Astrocyte (in vitro differentiated cells and primary cell): ENCODE data around the gene CHST7. TPM values are rescaled to one million over a fixed set of nuclear protein-coding genes. Genes with fewer than 3 reads are reported as not detected.

Experiments
- DNase-seq: peaks from one replicate; pipeline ENCODE4 v3.0.0-alpha.2; 2010; ENCODE audit warnings: low read depth
- FAIRE-seq: peaks from 2 replicates; lab custom pipeline; 2011; peaks lifted over from hg19 to GRCh38; lab: Jason Lieb, UNC
- H2AFZ ChIP-seq: 2 replicates; pipeline ENCODE4 v1.6.0; 2012; ENCODE audit warnings: low read depth, low read length, inconsistent platforms
- H3K27ac ChIP-seq: 2 replicates; pipeline ENCODE4 v1.5.1; 2011; ENCODE audit warnings: low read depth, low read length, inconsistent platforms
- H3K27me3 ChIP-seq: 2 replicates; pipeline ENCODE4 v1.6.0; 2011; ENCODE audit warnings: low read length, inconsistent platforms; ENCODE audit not compliant: insufficient read depth
- H3K36me3 ChIP-seq: 2 replicates; pipeline ENCODE4 v1.5.1; 2011; ENCODE audit warnings: low read length, inconsistent platforms; ENCODE audit not compliant: insufficient read depth
- H3K4me1 ChIP-seq: 2 replicates; pipeline ENCODE4 v1.5.1; 2011; ENCODE audit warnings: low read length, inconsistent platforms; ENCODE audit not compliant: insufficient read depth
- H3K4me2 ChIP-seq: 2 replicates; pipeline ENCODE4 v1.6.0; 2012; ENCODE audit warnings: low read length, inconsistent platforms
- H3K4me3 ChIP-seq: 2 replicates; pipeline ENCODE4 v1.5.1; 2011; ENCODE audit warnings: low read depth, mild to moderate bottlenecking, low read length, inconsistent platforms; ENCODE audit not compliant: insufficient read depth
- H3K79me2 ChIP-seq: 2 replicates; pipeline ENCODE4 v1.6.0; 2012; ENCODE audit warnings: mild to moderate bottlenecking, low read length, inconsistent platforms; ENCODE audit not compliant: insufficient read depth
- H3K9ac ChIP-seq: 2 replicates; pipeline ENCODE4 v1.6.0; 2012; ENCODE audit warnings: mild to moderate bottlenecking, low read length, inconsistent platforms
- H3K9me3 ChIP-seq: 2 replicates; pipeline ENCODE4 v1.5.1; 2012; ENCODE audit warnings: low read depth, mild to moderate bottlenecking, low read length, inconsistent platforms; ENCODE audit not compliant: insufficient read depth
- H4K20me1 ChIP-seq: 2 replicates; pipeline ENCODE4 v1.6.0; 2012; ENCODE audit warnings: low read length, inconsistent platforms; ENCODE audit not compliant: insufficient read depth
- H3K27ac Mint-ChIP-seq: one replicate; pipeline ENCODE4 v1.8.0; 2021; ENCODE audit warnings: mild to moderate bottlenecking, mixed read lengths; ENCODE audit not compliant: unreplicated experiment
- H3K27me3 Mint-ChIP-seq: one replicate; pipeline ENCODE4 v1.8.0; 2021; ENCODE audit warnings: low read depth, mixed read lengths; ENCODE audit not compliant: unreplicated experiment
- H3K36me3 Mint-ChIP-seq: one replicate; pipeline ENCODE4 v1.8.0; 2021; ENCODE audit warnings: low read depth, mixed read lengths; ENCODE audit not compliant: unreplicated experiment
- H3K4me1 Mint-ChIP-seq: one replicate; pipeline ENCODE4 v1.8.0; 2021; ENCODE audit warnings: low read depth, mixed read lengths; ENCODE audit not compliant: unreplicated experiment
- H3K4me3 Mint-ChIP-seq: one replicate; pipeline ENCODE4 v1.8.0; 2021; ENCODE audit warnings: mild to moderate bottlenecking, moderate library complexity, mixed read lengths; ENCODE audit not compliant: unreplicated experiment
- H3K9me3 Mint-ChIP-seq: one replicate; pipeline ENCODE4 v1.8.0; 2021; ENCODE audit warnings: mild to moderate bottlenecking, mixed read lengths; ENCODE audit not compliant: unreplicated experiment
- CTCF ChIP-seq: IDR thresholded peaks from 2 replicates; pipeline ENCODE4 v1.5.1; 2011; ENCODE audit warnings: low read depth, mild to moderate bottlenecking, inconsistent platforms, low read length, moderate library complexity; ENCODE audit not compliant: insufficient read depth
- EZH2 ChIP-seq: IDR thresholded peaks from 2 replicates; pipeline ENCODE4 v1.6.1; 2012; ENCODE audit warnings: mild to moderate bottlenecking, low read length, inconsistent platforms; ENCODE audit not compliant: insufficient read depth
- total RNA-seq: library from RNA; stranded (reverse); gene quantifications from 2 replicates; pipeline ENCODE4 v1.2.1, GENCODE V29; 2021

Gene CHST7
- total RNA-seq, 1 donor from 2014 or later: 15.4 TPM

DNA sequence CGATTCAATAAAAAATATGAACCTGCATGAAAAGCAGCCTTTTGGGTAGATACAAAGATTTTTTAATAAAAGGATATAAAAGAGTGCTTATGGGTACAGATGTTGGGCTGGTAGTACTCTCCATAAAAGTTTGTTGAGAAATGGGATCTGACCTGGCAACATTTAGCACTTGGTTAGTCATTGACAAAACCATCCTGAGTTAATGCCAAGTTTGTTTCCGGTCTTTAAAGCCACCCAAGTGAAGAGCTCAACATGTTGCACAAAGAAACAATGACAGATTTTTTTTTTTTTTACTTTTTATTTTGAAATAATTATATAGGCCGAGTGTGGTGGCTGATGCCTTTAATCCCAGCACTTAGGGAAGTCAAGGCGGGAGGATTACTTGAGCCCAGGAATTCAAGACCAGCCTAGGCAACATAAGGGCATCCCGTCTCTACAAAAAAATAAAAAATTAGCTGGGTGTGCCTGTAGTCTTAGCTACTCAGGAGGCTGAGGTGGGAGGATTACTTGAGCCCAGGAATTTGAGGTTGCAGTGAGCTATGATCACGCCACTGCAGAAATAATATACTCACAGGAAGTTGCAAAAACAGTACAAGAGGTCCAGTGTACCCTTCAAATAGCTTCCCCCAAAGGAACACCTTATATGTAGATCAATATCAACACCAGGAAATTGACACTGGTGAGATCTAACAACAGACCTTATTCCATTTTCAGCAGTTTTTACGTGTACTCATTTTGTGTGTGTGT, 16.6 kb downstream of the CHST7 start:
- Mint-ChIP-seq H3K4me1 (peaks cover 15% of the 10 kb centered on the region), H3K4me3 (no peak overlapping the region), H3K27ac (no peak overlapping the region), H3K27me3 (no peaks in the 10 kb centered on the region), H3K9me3 (no peaks in the 10 kb centered on the region), H3K36me3 (no peaks in the 10 kb centered on the region)
- no peak overlapping the region for H2AFZ ChIP-seq
- H3K4me3 ChIP-seq: no peak overlapping the region
- DNase-seq (peak; percentile 57), FAIRE-seq (no peak)
- TF ChIP-seq EZH2 (no peak), CTCF (no peak)
- no peak overlapping the region for H3K4me2 ChIP-seq
- no peak overlapping the region for H3K27ac ChIP-seq
- no peaks in the 10 kb centered on the region for H3K9me3 ChIP-seq
- peaks cover 23% of the 10 kb centered on the region for H3K4me1 ChIP-seq
- H3K27me3 ChIP-seq: no peaks in the 10 kb centered on the region
- no peak overlapping the region for H3K9ac ChIP-seq
- no peaks in the 10 kb centered on the region for H4K20me1 ChIP-seq
- no peaks in the 10 kb centered on the region for H3K36me3 ChIP-seq
- H3K79me2 ChIP-seq: peaks cover 11% of the 10 kb centered on the region

GRCh38 chrX:46595084-46595483, 21.5 kb downstream of the CHST7 start:
- H2AFZ ChIP-seq: no peak overlapping the region
- H3K27ac Mint-ChIP-seq: no peak overlapping the region
- no peaks in the 10 kb centered on the region for H3K79me2 ChIP-seq
- no peaks in the 10 kb centered on the region for H3K4me1 ChIP-seq
- no peaks in the 10 kb centered on the region for H3K27me3 ChIP-seq
- peaks cover 3% of the 10 kb centered on the region for H3K36me3 Mint-ChIP-seq
- no peaks in the 10 kb centered on the region for H3K9me3 Mint-ChIP-seq
- TF ChIP-seq CTCF (no peak), EZH2 (no peak)
- H3K4me3 ChIP-seq: no peak overlapping the region
- H3K4me2 ChIP-seq: no peak overlapping the region
- H3K4me1 Mint-ChIP-seq: no peaks in the 10 kb centered on the region
- H3K27me3 Mint-ChIP-seq: no peaks in the 10 kb centered on the region
- DNase-seq (no peak), FAIRE-seq (no peak)
- no peak overlapping the region for H3K27ac ChIP-seq
- H3K36me3 ChIP-seq: no peaks in the 10 kb centered on the region
- no peak overlapping the region for H3K4me3 Mint-ChIP-seq
- no peaks in the 10 kb centered on the region for H3K9me3 ChIP-seq
- H4K20me1 ChIP-seq: no peaks in the 10 kb centered on the region
- no peak overlapping the region for H3K9ac ChIP-seq

DNA sequence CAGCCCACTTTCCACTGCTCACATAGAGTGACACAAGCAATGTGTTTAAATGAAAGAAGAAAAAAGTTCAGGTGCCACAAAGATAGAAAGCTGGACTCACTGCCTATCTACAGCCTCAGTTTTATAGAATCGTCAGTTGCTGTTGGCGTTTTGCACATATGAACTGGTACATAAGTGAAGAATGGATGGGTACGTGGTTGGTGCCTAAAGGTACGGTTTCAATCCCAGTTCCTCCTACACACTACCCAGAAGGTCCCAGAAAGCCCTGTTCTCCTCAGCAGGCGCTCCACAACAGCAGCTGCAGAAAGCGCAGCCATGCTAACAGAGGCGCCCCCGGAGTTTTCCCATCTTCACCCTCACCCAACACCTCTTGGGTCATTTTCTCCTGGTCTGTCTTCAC, 23.6 kb downstream of the CHST7 start:
- no peak overlapping the region for H3K27ac ChIP-seq
- H3K79me2 ChIP-seq: no peaks in the 10 kb centered on the region
- H3K9ac ChIP-seq: no peak overlapping the region
- H3K36me3 Mint-ChIP-seq: peaks cover 3% of the 10 kb centered on the region
- H3K36me3 ChIP-seq: no peaks in the 10 kb centered on the region
- H2AFZ ChIP-seq: no peak overlapping the region
- no peak for TF ChIP-seq CTCF
- no peak for TF ChIP-seq EZH2
- H3K4me3 ChIP-seq: no peak overlapping the region
- no peaks in the 10 kb centered on the region for H3K9me3 Mint-ChIP-seq
- no peaks in the 10 kb centered on the region for H3K27me3 Mint-ChIP-seq
- no peaks in the 10 kb centered on the region for H3K27me3 ChIP-seq
- H3K4me2 ChIP-seq: no peak overlapping the region
- no peaks in the 10 kb centered on the region for H3K9me3 ChIP-seq
- no peak for FAIRE-seq
- DNase-seq: no peak
- H3K27ac Mint-ChIP-seq: no peak overlapping the region
- H3K4me3 Mint-ChIP-seq: no peak overlapping the region
- H3K4me1 ChIP-seq: no peaks in the 10 kb centered on the region
- no peaks in the 10 kb centered on the region for H3K4me1 Mint-ChIP-seq
- H4K20me1 ChIP-seq: no peaks in the 10 kb centered on the region
